Measurements from ENCODE around the gene SNRNP48.

SNRNP48 gene

DNA sequence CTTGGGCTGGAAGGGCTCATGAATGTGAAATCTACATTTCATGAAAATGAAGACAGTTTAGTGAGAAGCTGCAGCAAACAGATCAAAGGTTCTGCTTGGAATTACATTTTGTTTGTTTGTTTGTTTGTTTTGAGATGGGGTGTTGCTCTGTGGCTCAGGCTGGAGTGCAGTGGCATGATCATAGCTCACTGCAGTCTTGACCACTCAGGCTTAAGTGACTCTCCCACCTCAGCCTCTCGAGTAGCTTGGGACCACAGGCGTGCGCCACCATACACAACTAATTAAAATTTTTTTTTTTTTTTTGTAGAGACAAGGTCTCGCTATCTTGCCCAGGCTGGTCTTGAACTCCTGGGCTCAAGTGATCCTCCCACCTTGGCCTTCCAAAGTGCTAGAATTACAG lies 42.7 kb upstream of the SNRNP48 start:
- TF ChIP-seq, protein P1, sequence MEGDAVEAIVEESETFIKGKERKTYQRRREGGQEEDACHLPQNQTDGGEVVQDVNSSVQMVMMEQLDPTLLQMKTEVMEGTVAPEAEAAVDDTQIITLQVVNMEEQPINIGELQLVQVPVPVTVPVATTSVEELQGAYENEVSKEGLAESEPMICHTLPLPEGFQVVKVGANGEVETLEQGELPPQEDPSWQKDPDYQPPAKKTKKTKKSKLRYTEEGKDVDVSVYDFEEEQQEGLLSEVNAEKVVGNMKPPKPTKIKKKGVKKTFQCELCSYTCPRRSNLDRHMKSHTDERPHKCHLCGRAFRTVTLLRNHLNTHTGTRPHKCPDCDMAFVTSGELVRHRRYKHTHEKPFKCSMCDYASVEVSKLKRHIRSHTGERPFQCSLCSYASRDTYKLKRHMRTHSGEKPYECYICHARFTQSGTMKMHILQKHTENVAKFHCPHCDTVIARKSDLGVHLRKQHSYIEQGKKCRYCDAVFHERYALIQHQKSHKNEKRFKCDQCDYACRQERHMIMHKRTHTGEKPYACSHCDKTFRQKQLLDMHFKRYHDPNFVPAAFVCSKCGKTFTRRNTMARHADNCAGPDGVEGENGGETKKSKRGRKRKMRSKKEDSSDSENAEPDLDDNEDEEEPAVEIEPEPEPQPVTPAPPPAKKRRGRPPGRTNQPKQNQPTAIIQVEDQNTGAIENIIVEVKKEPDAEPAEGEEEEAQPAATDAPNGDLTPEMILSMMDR (IDR thresholded peaks at IDR 0.05; ENCODE audit: insufficient read depth, low read length, missing control alignments): no peak
- POLR2A ChIA-PET: no interaction called here
- CTCF ChIA-PET: interaction anchor here (1.1 to 1.4 kb wide), 2 partner anchors 9 to 122 kb away, joined by 3 read pairs; no protein-coding TSS in a partner anchor
- no peak for DNase-seq (ENCODE audit: low read depth, low spot score)
- H3K4me3 ChIP-seq (ENCODE audit: low read depth, low read length): no peak overlapping the region

DNA sequence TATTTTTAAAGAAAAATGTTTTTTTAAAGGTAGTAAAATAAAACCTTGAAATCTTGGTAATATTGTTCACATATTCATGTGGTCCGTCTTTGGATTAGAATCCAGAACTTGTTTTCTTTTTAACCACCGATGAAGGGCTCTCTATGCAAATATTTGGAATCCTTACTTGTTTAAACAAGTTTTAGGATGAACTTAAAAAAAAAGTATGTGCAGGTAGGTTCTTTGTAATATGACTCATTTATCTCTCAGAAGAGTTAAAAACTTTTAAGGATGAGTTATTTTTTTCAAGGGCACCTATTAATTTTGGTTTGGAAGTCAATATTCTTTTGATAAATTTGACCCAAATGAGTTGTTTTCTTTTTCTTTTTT lies 39.6 kb upstream of the SNRNP48 start:
- TF ChIP-seq, protein P1 (IDR thresholded peaks at IDR 0.05; ENCODE audit: insufficient read depth, low read length, missing control alignments): no peak
- CTCF ChIA-PET: no interaction called here
- H3K4me3 ChIP-seq (ENCODE audit: low read depth, low read length): no peak overlapping the region
- POLR2A ChIA-PET: no interaction called here
- no peak for DNase-seq (ENCODE audit: low read depth, low spot score)

DNA sequence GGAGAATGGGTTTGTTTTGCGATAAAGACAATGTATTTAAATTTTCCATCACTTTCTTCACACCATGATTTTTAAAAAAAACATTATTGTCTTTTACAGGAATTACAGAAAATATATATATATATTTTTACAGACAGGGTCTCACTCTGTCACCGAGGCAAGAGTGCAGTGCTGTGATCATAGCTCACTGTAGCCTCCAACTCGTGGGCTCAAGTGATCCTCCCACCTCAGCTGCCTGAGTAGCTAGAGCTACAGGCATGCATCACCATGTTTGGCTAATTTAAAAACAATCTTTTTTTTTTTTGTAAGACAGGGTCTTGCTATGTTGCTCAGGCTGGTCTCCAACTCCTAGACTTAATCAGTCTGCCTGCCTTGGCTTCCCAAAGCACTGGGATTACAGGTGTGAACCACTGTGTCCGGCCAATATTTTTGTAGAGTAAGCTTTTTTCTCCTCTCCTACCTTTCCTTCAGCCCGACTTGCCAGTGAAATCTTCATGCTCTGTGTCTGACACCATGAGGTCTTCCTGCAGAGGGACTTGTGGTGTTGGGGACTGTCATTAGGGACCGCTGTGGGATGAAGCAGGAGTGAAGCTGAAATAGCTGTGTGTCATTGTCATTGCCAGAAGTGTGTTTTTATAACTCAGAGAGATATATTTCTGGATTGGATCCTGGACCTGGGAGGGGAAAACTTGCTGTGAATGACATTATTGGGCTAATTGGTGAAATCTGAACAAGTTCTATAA lies 35.3 kb upstream of the SNRNP48 start:
- TF ChIP-seq, protein P1 (IDR thresholded peaks at IDR 0.05; ENCODE audit: insufficient read depth, low read length, missing control alignments): no peak
- no peak overlapping the region for H3K4me3 ChIP-seq (ENCODE audit: low read depth, low read length)
- CTCF ChIA-PET: interaction anchor here (0.9 to 1.3 kb wide), 3 partner anchors 12 to 129 kb away, joined by 3 to 5 read pairs (median 4); no protein-coding TSS in a partner anchor
- POLR2A ChIA-PET: interaction anchor here (0.7 kb wide), 2 partner anchors 12 to 95 kb away, joined by 3 read pairs; no protein-coding TSS in a partner anchor
- DNase-seq (ENCODE audit: low read depth, low spot score): no peak

DNA sequence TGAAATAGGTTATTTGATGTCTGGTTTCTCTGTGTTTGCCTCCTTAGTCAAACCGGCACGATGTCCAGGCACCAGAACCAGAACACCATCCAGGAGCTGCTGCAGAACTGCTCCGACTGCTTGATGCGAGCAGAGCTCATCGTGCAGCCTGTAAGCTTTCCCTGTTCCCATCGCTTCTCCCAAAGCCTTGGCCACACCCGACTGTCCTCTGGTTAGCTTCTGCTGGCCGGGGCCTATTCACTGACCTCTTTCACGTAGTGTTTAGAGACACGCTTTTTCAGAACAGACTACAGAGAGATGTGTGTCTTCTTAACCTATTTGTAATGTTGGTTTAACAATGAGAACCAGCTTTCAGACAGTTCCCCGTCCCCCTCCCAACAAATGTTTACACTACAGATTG lies 34.3 kb upstream of the SNRNP48 start:
- ChIA-PET POLR2A (no interaction called here), CTCF (no interaction called here)
- TF ChIP-seq, protein P1 (IDR thresholded peaks at IDR 0.05; ENCODE audit: insufficient read depth, low read length, missing control alignments): no peak

DNA sequence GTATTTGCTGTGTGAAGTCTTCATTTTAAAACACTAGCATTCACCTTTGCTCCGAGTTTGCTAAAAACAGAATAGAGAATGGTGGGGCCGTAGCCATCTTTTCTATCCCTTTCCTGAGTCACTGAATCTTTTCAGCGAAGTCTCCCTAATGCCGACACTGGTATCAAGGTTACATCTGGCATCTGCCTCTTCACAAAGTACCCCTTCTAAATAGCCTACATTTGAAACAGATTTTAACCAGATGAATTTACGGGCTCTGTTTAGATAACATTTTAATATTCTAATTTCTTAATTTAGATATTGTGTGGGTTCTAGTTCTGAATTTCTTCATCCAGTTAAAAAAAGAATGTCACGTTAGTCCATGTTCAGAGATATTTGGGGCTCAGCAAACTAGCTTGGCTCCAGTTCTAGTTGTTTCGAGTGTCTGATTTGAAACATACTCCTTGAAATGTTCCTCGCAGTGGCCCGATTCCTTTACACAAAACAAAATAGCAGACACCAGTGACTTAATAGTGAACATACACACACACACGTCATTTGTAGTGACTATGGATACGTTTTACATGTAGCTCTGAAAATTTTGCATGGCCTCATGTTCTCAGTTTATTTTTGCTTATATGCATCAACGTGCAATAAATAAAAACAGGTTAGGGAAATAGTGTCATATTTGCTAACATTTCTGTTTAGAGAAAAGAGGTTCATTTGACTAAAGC lies 33.4 kb upstream of the SNRNP48 start:
- H3K4me3 ChIP-seq (ENCODE audit: low read depth, low read length): no peak overlapping the region
- TF ChIP-seq, protein P1 (IDR thresholded peaks at IDR 0.05; ENCODE audit: insufficient read depth, low read length, missing control alignments): no peak
- DNase-seq (ENCODE audit: low read depth, low spot score): no peak
- POLR2A ChIA-PET: no interaction called here
- CTCF ChIA-PET: interaction anchor here (0.9 kb wide), 1 partner anchor 10 kb away, joined by 3 read pairs; no protein-coding TSS in a partner anchor

More for the DNA sequence above, 34.3 kb upstream of the SNRNP48 start:
- DNase-seq (ENCODE audit: low read depth, low spot score): no peak
- no peak overlapping the region for H3K4me3 ChIP-seq (ENCODE audit: low read depth, low read length)

DNA sequence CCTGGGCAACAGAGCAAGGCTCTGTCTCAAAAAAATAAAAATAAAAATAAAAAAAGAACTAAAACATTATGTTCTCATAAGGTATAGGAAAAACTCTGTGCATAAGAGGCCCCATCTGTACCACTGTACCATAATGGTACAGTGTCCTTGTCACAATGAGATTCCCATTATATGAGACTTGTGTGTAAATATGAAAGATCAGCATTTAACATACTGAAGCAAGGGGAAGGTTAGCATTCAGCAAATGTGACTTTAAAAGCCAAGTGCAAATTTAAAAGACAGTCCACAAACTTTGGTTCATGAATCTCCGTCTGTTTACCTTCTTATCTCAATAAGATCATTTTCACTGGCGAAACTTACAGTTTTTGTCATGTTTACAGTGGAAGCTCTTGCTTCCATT lies 32.3 kb upstream of the SNRNP48 start:
- DNase-seq (ENCODE audit: low read depth, low spot score): no peak
- ChIA-PET POLR2A (no interaction called here), CTCF (no interaction called here)
- TF ChIP-seq, protein P1 (IDR thresholded peaks at IDR 0.05; ENCODE audit: insufficient read depth, low read length, missing control alignments): no peak
- H3K4me3 ChIP-seq (ENCODE audit: low read depth, low read length): no peak overlapping the region

Measured in AG04449 (cell line).